Measurements from ENCODE around the gene NEDD8. TPM values are rescaled to one million over a fixed set of nuclear protein-coding genes. Genes with fewer than 3 reads are reported as not detected.

NEDD8 gene
- total RNA-seq, 2 experiments from 2014 or later: 42.0 to 43.5 TPM

GRCh38 chr14:24260780-24261157 is 28.6 kb upstream of the NEDD8 start:
- intact Hi-C loops (cut with DNase I, micrococcal nuclease): no loop called here
- H3K4me1 Mint-ChIP-seq (ENCODE audit: low read depth): no peaks in the 10 kb centered on the region

GRCh38 chr14:24260026-24260779 is 28.0 kb upstream of the NEDD8 start:
- no peak for ATAC-seq (ENCODE audit: poor library complexity)
- H3K4me3 ChIP-seq (ENCODE audit: low read length): no peak overlapping the region
- CTCF ChIA-PET: no interaction called here
- H3K27me3 Mint-ChIP-seq: no peaks in the 10 kb centered on the region
- H3K4me1 Mint-ChIP-seq (ENCODE audit: low read depth): no peaks in the 10 kb centered on the region
- no peak overlapping the region for H3K4me3 Mint-ChIP-seq
- POLR2A ChIA-PET: no interaction called here
- H3K4me1 ChIP-seq (ENCODE audit: insufficient read depth, low read length): no peaks in the 10 kb centered on the region
- peaks cover 28% of the 10 kb centered on the region for H3K36me3 ChIP-seq (ENCODE audit: insufficient read depth, low read length)
- no peak overlapping the region for H3K27ac ChIP-seq (ENCODE audit: low read depth in 1 of 2, low read length in 2 of 2)
- H3K27me3 ChIP-seq (ENCODE audit: control insufficient read depth in 1 of 2, insufficient read depth in 2 of 2, low read length in 2 of 2): no peaks in the 10 kb centered on the region
- H3K27ac Mint-ChIP-seq: no peak overlapping the region
- H3K9me3 ChIP-seq (ENCODE audit: control insufficient read depth in 1 of 2, insufficient read depth in 1 of 2, low read length in 2 of 2): no peaks in the 10 kb centered on the region
- no peaks in the 10 kb centered on the region for H3K9me3 Mint-ChIP-seq
- peaks cover 59% of the 10 kb centered on the region for H3K36me3 Mint-ChIP-seq (ENCODE audit: low read depth)
- no peak for DNase-seq
- no peak for TF ChIP-seq CTCF (IDR thresholded peaks at IDR 0.05)
- intact Hi-C loops (cut with DNase I, micrococcal nuclease): no loop called here

More at GRCh38 chr14:24260780-24261157, 28.6 kb upstream of the NEDD8 start:
- no peak for DNase-seq
- no peaks in the 10 kb centered on the region for H3K9me3 ChIP-seq (ENCODE audit: control insufficient read depth in 1 of 2, insufficient read depth in 1 of 2, low read length in 2 of 2)
- H3K36me3 ChIP-seq (ENCODE audit: insufficient read depth, low read length): peaks cover 28% of the 10 kb centered on the region
- no peak overlapping the region for H3K27ac Mint-ChIP-seq
- H3K9me3 Mint-ChIP-seq: no peaks in the 10 kb centered on the region
- ChIA-PET CTCF (no interaction called here), POLR2A (no interaction called here)
- ATAC-seq (ENCODE audit: poor library complexity): no peak
- no peak overlapping the region for H3K4me3 Mint-ChIP-seq
- no peak overlapping the region for H3K4me3 ChIP-seq (ENCODE audit: low read length)
- H3K27ac ChIP-seq (ENCODE audit: low read depth in 1 of 2, low read length in 2 of 2): no peak overlapping the region
- no peaks in the 10 kb centered on the region for H3K27me3 Mint-ChIP-seq
- no peak for TF ChIP-seq CTCF (IDR thresholded peaks at IDR 0.05)
- peaks cover 58% of the 10 kb centered on the region for H3K36me3 Mint-ChIP-seq (ENCODE audit: low read depth)
- H3K4me1 ChIP-seq (ENCODE audit: insufficient read depth, low read length): no peaks in the 10 kb centered on the region
- no peaks in the 10 kb centered on the region for H3K27me3 ChIP-seq (ENCODE audit: control insufficient read depth in 1 of 2, insufficient read depth in 2 of 2, low read length in 2 of 2)

GRCh38 chr14:24259282-24260025 is 27.3 kb upstream of the NEDD8 start:
- no peak for DNase-seq
- intact Hi-C loops (cut with DNase I, micrococcal nuclease): no loop called here
- Histone ChIP-seq H3K4me1 (ENCODE audit: insufficient read depth, low read length) (no peaks in the 10 kb centered on the region), H3K27me3 (ENCODE audit: control insufficient read depth in 1 of 2, insufficient read depth in 2 of 2, low read length in 2 of 2) (no peaks in the 10 kb centered on the region), H3K9me3 (ENCODE audit: control insufficient read depth in 1 of 2, insufficient read depth in 1 of 2, low read length in 2 of 2) (no peaks in the 10 kb centered on the region), H3K36me3 (ENCODE audit: insufficient read depth, low read length) (peaks cover 27% of the 10 kb centered on the region), H3K4me3 (ENCODE audit: low read length) (no peak overlapping the region), H3K27ac (ENCODE audit: low read depth in 1 of 2, low read length in 2 of 2) (no peak overlapping the region)
- Mint-ChIP-seq H3K27ac (no peak overlapping the region), H3K9me3 (no peaks in the 10 kb centered on the region), H3K4me1 (ENCODE audit: low read depth) (no peaks in the 10 kb centered on the region), H3K36me3 (ENCODE audit: low read depth) (peaks cover 56% of the 10 kb centered on the region), H3K27me3 (no peaks in the 10 kb centered on the region), H3K4me3 (no peak overlapping the region)
- ChIA-PET POLR2A (interaction anchor here (0.7 kb wide), 1 partner anchor 17 kb away, joined by 3 read pairs; the partner anchor contains the start of gene TINF2), CTCF (no interaction called here)
- no peak for TF ChIP-seq CTCF (IDR thresholded peaks at IDR 0.05)
- no peak for ATAC-seq (ENCODE audit: poor library complexity)

Data from CD4-positive, alpha-beta T cell (primary cell).